Measurements from ENCODE around the gene FMC1. TPM values are rescaled to one million over a fixed set of nuclear protein-coding genes. Genes with fewer than 3 reads are reported as not detected.

Gene FMC1
- total RNA-seq, 1 donor from 2014 or later = 10.4 TPM

DNA sequence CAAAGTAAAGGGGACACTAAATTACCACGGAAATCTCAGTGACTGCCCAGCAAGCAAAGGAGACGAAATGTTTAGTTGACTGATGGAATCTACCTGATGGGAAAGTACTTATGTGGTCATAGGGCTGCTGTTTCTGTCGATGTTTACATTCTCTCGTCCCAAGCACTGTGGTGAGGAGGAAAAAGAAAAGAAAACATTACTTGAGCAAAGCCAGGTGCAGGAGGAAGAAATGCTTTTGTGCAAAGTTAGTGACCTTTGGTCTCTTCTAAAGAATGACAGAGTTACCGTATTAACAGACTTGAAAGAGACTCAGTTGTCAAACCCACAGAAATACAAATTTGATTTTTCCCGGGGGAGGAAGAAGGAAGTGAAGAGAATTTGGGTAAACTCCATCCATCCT lies 43.3 kb upstream of the FMC1 start:
- Mint-ChIP-seq H3K36me3 (peaks cover 23% of the 10 kb centered on the region), H3K27ac (no peak overlapping the region), H3K27me3 (ENCODE audit: low read depth) (no peaks in the 10 kb centered on the region), H3K9me3 (no peaks in the 10 kb centered on the region), H3K4me3 (no peak overlapping the region), H3K4me1 (no peaks in the 10 kb centered on the region)
- TF ChIP-seq, protein P1, sequence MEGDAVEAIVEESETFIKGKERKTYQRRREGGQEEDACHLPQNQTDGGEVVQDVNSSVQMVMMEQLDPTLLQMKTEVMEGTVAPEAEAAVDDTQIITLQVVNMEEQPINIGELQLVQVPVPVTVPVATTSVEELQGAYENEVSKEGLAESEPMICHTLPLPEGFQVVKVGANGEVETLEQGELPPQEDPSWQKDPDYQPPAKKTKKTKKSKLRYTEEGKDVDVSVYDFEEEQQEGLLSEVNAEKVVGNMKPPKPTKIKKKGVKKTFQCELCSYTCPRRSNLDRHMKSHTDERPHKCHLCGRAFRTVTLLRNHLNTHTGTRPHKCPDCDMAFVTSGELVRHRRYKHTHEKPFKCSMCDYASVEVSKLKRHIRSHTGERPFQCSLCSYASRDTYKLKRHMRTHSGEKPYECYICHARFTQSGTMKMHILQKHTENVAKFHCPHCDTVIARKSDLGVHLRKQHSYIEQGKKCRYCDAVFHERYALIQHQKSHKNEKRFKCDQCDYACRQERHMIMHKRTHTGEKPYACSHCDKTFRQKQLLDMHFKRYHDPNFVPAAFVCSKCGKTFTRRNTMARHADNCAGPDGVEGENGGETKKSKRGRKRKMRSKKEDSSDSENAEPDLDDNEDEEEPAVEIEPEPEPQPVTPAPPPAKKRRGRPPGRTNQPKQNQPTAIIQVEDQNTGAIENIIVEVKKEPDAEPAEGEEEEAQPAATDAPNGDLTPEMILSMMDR (IDR thresholded peaks at IDR 0.05; ENCODE audit: unreplicated experiment) = no peak
- DNase-seq (ENCODE audit: low spot score in 2 of 2, unreplicated experiment in 2 of 2) = no peak

DNA sequence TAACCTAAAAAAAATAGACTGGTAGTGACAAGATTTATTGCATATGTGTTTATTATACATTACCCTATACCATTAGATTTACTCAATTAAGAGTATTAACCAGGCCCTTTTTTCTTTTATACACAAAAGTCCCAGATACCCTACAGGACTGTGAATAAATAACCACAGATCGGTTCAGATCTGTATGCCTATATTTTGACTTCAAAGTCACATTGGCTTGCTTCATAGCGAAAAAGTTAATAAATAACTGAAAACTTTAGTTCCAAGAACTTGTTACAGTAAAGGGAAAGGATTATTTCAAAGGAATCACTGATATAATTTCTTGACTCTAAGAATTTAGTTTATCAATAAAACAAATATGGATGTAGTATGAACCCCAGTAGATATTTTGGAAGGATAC lies 41.8 kb upstream of the FMC1 start:
- Mint-ChIP-seq H3K27me3 (ENCODE audit: low read depth) (no peaks in the 10 kb centered on the region), H3K36me3 (peaks cover 21% of the 10 kb centered on the region), H3K4me3 (no peak overlapping the region), H3K9me3 (no peaks in the 10 kb centered on the region), H3K27ac (no peak overlapping the region), H3K4me1 (no peaks in the 10 kb centered on the region)
- TF ChIP-seq, protein P1 (IDR thresholded peaks at IDR 0.05; ENCODE audit: unreplicated experiment) = no peak
- DNase-seq (ENCODE audit: low spot score in 2 of 2, unreplicated experiment in 2 of 2) = no peak

DNA sequence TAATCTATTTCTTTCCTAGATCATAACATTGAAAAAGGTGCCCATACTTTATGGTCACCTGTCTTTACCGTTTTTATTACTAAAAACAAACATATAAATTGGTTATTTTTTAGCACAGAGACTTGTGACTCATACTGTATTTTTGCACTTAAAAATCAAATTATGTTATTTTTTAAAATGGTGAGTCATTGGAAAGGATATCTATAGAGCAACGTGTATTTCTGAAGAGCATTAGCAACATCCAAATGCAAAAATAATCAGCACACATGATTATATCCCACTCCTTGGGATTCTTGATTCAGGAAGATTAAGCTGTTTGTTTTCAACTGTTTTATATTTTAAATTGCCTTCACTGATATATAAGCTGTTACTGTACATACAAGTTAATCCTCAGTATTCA lies 40.7 kb upstream of the FMC1 start:
- H3K36me3 Mint-ChIP-seq = peaks cover 18% of the 10 kb centered on the region
- TF ChIP-seq, protein P1 (IDR thresholded peaks at IDR 0.05; ENCODE audit: unreplicated experiment) = no peak
- DNase-seq (ENCODE audit: low spot score in 2 of 2, unreplicated experiment in 2 of 2) = no peak
- no peaks in the 10 kb centered on the region for H3K4me1 Mint-ChIP-seq
- H3K4me3 Mint-ChIP-seq = no peak overlapping the region
- H3K9me3 Mint-ChIP-seq = no peaks in the 10 kb centered on the region
- no peak overlapping the region for H3K27ac Mint-ChIP-seq
- H3K27me3 Mint-ChIP-seq (ENCODE audit: low read depth) = no peaks in the 10 kb centered on the region

DNA sequence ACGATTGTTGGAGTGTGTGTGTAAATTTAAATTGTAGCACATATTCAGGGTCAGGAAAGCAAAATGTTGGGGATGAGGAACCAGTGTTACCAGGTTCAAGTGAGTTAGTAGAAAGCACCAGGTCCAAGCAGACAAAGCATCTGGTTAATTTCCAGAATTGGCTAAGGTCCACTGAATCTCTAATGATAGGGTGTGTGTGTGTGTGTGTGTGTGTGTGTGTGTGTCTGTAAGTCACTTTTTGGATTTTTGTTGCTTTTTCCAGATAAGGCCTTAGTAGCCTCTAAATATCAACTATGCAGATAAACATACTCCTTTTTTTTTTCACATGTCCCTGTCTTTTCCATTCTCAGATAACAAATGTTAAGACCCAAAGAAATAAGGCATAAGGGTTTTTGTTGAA lies 36.6 kb upstream of the FMC1 start:
- Mint-ChIP-seq H3K9me3 (no peaks in the 10 kb centered on the region), H3K4me3 (no peak overlapping the region), H3K4me1 (no peaks in the 10 kb centered on the region), H3K36me3 (peaks cover 6% of the 10 kb centered on the region), H3K27ac (no peak overlapping the region), H3K27me3 (ENCODE audit: low read depth) (no peaks in the 10 kb centered on the region)
- TF ChIP-seq, protein P1 (IDR thresholded peaks at IDR 0.05; ENCODE audit: unreplicated experiment) = no peak
- DNase-seq (ENCODE audit: low spot score in 2 of 2, unreplicated experiment in 2 of 2) = no peak

DNA sequence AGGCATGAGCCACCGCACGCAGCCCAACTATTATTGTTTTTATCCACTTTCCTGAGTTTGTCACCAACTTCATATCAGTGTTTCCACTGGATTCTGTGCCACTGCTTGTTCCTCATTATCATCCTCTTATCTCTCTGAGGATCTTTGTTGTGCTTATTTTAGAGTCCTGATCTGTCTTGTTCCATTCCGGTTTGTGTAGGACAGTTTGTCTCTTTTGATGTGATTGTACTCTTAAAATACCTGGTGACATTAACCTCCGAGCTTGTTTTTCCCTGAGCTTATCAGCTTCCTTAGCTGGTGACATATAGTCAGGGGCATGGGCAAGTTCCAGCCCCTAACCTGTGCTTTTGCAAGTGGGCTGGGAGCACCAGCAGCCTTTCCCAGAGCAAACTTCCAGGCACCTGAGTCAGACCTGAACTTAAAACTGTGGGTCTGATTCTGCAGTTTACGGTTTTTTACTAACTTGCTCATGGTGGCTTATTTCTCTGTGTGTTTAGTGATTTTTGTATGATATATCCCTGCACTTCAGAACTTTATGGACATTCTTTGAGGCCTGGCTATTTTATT lies 23.1 kb upstream of the FMC1 start:
- Mint-ChIP-seq H3K4me3 (no peak overlapping the region), H3K27ac (no peak overlapping the region), H3K27me3 (ENCODE audit: low read depth) (no peaks in the 10 kb centered on the region), H3K9me3 (no peaks in the 10 kb centered on the region), H3K4me1 (no peaks in the 10 kb centered on the region), H3K36me3 (no peaks in the 10 kb centered on the region)
- TF ChIP-seq, protein P1 (IDR thresholded peaks at IDR 0.05; ENCODE audit: unreplicated experiment) = no peak
- no peak for DNase-seq (ENCODE audit: low spot score in 2 of 2, unreplicated experiment in 2 of 2)
